Activated naive CD4-positive, alpha-beta T cell treated with Interleukin-2 at 50 U/mL for 16 hours (primary cell): Measurements from ENCODE around the gene HDAC3.

Experiments
- DNase-seq: peaks from one replicate; pipeline ENCODE4 v3.0.0-alpha.2; 2020

The HDAC3 gene

DNA sequence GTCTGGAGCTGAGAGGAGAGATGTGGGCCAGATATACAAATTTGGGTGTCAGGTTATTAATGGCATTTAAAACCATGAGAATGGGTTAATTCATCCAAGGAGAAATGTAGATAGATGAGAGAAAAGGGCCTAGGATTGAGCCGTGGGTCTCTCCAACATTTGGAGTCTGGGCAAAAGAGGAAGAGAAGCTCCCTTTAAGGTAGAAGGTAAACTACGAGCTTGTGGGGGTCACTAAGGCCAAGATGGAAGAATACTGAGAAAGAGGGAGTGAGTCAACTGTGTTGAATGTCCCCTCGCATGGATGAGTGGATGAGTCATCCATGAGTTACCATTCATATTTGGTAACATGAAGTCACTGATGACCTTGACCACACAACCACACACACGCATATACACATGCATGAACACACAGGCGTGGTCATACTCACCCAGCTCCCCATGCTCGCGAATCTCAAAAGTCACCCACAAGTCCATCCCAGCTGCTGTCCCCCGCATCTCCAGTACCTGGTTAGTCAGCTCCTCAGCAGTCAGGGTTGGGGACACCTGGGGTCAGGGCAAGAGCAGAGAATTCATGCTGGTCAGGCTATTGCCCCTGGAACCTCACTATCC lies 21.4 kb upstream of the HDAC3 start:
- DNase-seq = no peak

DNA sequence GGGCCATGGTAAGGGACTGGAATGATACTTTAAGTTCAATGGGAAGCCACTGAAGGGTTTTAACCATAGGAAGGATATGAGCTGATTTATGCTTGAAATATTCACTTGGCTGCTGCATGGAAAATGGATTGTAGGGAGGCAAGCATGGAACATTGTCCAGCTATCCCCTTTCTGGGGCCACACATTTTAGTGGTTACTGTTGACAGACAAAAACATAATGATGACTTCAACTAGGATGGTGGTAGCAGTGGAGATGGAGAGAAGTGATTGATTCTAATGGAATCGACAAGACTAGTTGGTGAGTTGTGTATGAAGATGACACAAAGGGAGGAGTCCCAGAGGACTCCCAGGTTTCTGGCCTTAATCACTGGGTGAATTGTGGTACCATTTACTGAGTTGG lies 20.8 kb upstream of the HDAC3 start:
- DNase-seq = no peak

DNA sequence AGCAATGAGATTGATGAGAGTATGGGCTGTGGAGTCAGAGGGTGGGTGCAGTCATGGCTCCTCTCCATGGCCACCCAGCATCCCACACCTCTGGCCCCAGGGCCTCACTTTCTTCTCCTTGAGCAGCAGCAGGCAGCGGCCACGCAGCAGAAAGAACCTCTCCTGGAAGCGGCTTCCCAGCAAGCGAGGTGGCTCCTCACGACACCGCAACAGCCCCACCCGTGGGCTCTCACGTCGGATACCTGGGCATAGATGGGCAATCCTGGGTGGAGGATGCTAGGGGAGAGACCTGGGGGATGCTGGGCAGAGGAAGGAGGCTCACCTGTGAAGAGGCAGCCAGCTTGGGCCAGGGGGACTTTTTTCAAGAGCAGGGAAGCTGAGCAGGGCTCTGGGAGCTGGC lies 19.7 kb upstream of the HDAC3 start:
- no peak for DNase-seq

DNA sequence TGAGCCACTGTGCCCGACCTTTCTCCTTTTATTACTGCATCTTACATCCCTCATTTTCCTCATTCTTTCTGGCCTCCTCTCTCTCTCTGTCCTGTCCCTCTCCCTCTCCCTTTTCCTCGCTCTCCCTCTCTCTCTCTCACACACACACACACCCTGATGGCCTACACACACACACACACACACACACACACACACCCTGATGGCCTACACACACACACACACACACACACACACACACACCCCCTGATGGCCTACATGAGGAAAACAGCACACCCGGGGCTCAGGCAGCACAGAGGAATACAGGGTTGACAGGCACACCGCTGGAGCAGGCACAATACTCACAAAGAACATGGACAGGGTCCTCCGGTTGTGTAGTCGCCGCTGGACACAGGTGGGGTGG lies 18.4 kb upstream of the HDAC3 start:
- DNase-seq = no peak

DNA sequence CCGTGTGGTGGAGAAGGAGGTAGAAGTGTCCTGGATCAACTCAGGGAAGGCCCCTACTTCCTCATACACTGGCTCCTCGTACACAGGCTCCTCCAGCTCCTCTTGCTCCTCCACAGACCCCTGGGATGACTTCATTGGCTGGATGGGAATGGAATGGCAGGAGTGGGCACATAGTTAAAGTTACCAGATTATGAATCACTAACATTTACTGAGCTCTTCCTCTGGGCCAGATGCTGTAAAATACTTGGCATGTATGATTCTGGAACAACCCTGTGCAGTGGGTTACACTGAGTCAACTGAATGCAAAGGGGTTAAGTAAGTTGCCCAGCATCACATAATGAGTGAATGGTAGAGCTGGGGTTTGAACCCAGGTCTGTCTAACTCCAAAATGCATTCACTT lies 17.6 kb upstream of the HDAC3 start:
- no peak for DNase-seq

GRCh38 chr5:141651728-141652105 lies 15.1 kb upstream of the HDAC3 start:
- DNase-seq = no peak

- DNase-seq = peak; percentile 81
These were observed 14.4 kb upstream of the HDAC3 start, which contains the start of gene FCHSD1 for GRCh38 chr5:141650851-141651727. TSS of gene FCHSD1 (minus strand) at chr5:141651418. CDS start at chr5:141651368, 50 bp downstream.

DNA sequence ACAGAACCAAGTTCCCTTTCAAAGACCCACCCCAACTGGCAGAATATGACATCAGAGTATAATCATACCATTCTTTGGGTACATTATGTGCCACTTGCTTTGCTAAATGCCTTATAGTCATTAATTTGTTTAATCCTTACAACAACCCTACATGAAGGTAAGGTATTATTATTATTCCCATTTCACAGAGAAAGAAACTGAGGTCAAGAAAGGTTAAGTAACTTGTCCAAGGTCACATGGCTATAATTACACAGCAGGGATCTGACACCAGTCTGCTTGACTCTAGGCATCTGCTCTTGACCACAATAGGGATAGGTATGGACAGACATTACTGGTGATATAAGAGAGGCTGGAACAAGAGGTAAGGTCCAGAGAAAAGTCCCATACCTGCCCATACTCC lies 13.3 kb upstream of the HDAC3 start:
- no peak for DNase-seq

DNA sequence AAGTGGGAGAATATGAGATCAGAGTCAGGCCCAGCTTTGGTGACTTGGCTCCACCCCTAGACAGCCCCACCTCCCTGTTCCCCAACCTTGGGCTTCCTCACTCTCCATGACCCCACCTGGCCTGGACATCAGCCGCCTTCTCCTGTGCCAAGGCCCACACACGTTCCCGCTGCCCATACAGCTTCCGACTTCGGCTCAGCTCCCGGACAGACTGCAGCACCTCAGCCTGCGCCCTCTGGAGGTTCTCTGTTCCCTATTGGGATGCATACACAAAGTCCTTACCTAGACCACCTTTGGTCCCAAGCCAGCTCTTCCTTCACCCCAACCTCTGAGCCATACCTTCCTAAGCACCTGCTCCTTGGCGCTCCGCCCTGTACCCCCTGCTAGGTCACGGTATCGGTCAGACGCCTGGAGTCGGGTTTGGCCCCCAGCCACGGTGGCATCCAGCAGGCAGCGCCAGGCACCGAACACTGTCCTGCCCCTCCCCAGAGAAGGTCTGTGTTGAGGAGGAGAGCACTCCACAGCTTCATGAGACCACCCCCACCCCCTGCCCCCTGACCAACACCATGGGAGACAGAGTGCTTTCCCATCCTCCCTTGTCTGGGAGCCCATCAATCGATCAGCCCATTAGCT lies 12.5 kb upstream of the HDAC3 start:
- DNase-seq = no peak

- DNase-seq = no peak
These were observed 11.2 kb upstream of the HDAC3 start for GRCh38 chr5:141647851-141648250.

DNA sequence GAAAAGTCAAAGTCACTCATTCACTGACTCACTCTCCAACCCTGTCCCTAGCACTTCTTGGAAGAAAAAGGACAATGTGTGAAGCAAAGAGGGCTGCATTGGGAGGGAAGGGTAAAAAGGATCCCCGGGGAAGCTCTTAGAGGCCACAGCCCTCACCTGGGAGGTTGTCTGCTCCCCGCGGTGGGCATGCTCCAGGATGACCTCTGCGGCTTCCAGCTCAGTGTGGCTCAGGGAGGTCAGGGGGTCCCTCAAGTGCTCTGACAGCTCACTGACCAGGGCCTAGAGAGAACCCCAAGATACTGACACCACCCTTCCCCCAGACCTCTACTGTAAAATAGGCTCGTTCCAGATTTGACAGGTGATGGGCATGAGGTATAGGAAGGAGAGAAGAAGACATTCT lies 10.6 kb upstream of the HDAC3 start:
- no peak for DNase-seq

DNA sequence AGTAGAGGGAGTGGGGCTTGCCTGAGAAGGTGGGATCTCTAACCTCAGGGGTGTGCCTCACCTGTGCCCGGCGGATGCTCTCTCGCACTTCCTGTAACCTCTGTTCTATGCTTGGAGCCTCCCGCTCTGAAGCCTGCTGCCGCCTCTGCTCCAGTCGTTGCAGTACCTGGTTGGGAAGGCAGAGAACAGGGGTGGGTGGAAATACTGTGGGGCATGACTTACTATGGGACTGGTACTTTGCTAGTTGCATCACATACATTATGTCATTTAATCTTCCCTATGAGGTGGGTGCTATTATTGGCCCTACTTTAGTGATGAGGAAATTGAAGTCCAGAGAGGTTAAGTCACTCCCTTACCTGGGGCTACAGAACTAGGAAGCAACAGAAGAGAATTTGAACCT lies 9.4 kb upstream of the HDAC3 start:
- DNase-seq = no peak

- peak; percentile 12 for DNase-seq
These were observed 5.1 kb upstream of the HDAC3 start for GRCh38 chr5:141641634-141642267.

DNA sequence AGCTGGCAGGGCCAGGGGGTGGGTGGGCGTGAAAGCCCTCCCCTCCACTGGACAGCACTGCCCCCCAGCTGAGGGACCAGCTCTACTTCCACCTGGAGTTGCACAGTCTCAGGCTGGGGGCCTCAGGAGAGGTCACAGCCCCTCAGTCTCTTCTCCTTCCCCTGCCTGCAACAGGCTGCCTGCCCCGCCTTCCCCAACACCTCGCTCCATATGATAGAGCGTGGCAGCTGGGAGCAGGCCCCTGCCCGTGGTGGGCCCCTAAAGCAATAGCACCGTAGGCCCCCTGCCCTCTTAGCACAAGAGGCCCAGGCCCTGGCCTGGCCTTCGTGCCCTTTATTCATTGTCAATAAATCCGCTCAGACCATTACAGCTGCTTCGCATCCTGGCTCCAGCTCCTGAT lies 4.0 kb upstream of the HDAC3 start:
- no peak for DNase-seq

GRCh38 chr5:141640051-141640415 lies 3.4 kb upstream of the HDAC3 start:
- no peak for DNase-seq

- no peak for DNase-seq
These were observed 2.9 kb upstream of the HDAC3 start for GRCh38 chr5:141639357-141640050.

GRCh38 chr5:141638771-141639170 lies 2.1 kb upstream of the HDAC3 start:
- DNase-seq = no peak

GRCh38 chr5:141637767-141638419 lies 1.2 kb upstream of the HDAC3 start:
- DNase-seq = peak; percentile 58

DNA sequence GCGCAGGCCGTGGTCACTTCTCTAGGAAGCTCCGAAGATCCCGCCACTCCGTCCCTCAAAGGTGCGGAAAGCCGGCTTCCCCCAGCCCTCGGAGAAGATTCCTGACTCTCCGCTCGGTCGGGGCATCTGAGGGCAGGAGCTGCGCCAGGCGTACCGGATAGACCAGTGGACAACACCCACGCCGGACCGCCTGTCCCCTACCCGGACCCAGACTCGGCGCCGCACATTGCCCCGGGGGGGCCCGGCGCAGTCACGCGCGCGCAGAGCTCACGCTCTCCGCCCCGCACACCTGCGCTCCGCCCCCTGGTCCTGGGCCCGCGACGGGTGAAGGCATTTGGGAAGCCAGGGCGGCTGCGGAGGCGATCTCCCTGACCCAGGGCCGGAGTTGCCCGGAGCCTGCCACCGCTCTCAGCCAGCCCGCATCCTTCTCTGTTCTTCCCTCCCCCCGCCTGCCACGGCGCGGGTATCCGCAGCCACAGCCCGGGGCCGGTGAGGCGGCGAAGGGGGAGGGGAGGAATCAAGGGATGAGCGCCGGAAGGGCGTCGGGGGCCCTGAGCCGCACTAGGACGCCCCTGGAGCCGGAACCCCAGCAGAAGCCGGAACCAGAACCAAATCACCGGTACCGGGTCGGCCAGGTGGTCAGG lies 596 bp upstream of the HDAC3 start:
- DNase-seq = peak; percentile 67

DNA sequence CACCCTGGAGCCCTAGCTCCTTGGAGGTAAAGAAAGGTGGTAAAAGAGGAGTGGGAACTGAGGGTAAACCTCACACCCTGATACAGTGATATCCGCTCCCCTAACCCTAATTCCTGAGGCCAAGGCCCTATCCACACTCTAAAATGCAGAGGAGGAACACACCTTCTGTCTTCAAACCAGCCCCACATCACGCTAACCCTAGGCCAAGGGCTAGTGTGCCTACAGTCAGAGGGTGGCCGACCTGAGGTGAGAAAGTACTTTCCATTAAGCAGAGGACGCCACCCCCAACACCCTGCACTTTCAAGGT lies 590 bp downstream of the HDAC3 start:
- no peak for DNase-seq

- no peak for DNase-seq
These were observed 1.0 kb downstream of the HDAC3 start for GRCh38 chr5:141635646-141636045.

DNA sequence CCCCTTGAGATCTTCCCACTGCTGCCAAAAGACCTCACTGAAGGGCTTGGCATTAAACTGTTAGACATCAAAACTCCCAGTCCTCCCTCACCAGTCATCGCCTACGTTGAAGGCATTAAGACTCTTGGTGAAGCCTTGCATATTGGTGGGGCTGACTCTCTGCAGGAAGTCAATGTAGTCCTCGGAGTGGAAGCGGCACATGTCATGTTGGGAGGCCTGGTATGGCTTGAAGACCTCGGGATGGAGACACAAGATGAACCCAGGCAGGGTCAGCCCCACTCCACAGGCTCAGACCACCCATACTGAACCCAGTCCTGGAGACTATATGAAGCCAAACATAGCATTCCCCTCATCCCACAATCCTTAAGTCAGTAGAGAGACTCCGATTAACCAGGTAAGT lies 1.9 kb downstream of the HDAC3 start:
- no peak for DNase-seq
